AG10803 (cell line): ENCODE results near the gene MAP6D1.

ENCODE experiments used
- DNase-seq: peaks from one replicate; pipeline ENCODE4 v3.0.0; 2010; ENCODE audit warnings: low read depth
- H3K4me3 ChIP-seq: 2 replicates; pipeline ENCODE4 v1.5.1; 2011; ENCODE audit warnings: mild to moderate bottlenecking, low read length, control low read depth
- TF ChIP-seq, protein P1 (sequence below): conservative IDR thresholded peaks from 2 replicates; pipeline ENCODE4 v1.5.1; 2011; ENCODE audit warnings: mild to moderate bottlenecking, low read length, control low read depth, inconsistent platforms

MAP6D1 gene

DNA sequence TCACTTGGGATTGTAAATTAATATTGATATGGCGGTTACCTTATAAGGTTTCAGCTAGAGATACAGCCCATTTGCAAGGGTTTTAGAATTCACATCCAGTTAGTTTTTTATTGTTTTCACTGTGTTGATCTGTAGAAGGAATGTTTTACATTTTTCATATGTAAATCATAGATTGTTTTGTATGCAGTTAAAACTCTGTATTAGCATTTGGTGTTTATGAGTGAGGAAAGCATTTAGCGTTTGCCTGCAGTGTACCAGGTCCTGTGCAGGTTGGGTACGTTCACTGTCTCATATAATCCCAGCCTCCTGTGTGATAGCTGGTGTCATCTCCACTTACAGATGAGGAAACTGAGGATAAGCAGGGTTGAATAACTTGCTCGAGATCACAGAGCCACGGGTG, 23.8 kb downstream of the MAP6D1 start:
- H3K4me3 ChIP-seq = no peak overlapping the region
- no peak for DNase-seq
- TF ChIP-seq, protein P1, sequence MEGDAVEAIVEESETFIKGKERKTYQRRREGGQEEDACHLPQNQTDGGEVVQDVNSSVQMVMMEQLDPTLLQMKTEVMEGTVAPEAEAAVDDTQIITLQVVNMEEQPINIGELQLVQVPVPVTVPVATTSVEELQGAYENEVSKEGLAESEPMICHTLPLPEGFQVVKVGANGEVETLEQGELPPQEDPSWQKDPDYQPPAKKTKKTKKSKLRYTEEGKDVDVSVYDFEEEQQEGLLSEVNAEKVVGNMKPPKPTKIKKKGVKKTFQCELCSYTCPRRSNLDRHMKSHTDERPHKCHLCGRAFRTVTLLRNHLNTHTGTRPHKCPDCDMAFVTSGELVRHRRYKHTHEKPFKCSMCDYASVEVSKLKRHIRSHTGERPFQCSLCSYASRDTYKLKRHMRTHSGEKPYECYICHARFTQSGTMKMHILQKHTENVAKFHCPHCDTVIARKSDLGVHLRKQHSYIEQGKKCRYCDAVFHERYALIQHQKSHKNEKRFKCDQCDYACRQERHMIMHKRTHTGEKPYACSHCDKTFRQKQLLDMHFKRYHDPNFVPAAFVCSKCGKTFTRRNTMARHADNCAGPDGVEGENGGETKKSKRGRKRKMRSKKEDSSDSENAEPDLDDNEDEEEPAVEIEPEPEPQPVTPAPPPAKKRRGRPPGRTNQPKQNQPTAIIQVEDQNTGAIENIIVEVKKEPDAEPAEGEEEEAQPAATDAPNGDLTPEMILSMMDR = no peak

DNA sequence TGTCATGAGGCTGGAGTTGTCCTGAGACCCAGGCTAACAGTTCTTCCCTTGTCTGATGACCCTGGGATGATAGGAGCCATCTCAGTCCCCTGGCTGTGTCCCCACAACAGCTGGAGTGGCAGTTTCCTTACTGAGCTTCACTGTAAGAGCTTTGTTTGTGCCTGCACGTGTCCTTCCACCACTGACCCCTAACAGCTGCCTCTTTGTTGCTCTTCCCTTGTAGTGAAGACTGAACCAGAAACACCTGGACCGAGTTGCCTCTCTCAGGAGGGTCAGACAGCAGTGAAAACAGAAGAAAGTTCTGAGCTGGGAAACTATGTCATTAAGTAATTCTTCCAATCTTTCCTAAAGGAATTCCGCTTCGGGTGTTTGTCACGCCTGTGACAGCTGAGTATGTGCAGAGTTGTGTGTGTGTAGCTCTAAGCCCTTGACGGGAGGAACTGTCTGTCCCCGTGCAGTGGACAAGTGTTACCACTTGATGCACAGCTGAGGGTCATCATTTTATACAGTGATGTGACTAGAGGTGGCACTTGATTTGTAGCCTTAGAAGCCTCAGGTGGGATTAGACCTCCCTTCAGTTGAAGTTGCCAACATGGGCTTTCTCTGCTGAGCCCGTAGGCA, 25.0 kb downstream of the MAP6D1 start:
- no peak for DNase-seq
- no peak overlapping the region for H3K4me3 ChIP-seq
- TF ChIP-seq, protein P1 = no peak

DNA sequence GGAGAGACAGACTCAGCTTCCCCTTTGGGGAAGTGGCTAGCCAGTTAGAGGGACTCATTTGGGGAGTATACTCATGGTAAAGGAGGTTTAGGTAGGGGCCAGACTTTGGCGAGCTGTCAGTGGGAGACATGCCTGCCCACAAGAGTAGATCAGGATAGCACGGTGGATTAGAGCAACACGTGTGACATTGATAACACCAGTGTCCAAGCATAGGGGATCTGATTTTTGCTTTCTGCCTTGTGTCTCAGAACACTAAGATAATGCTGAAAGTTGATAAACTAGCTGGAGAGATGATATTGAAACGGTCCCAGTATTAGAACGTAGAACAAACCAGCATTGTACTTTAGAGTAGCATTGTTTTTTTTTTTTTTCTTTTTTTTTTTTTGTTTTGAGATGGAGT, 25.9 kb downstream of the MAP6D1 start:
- TF ChIP-seq, protein P1 = no peak

DNA sequence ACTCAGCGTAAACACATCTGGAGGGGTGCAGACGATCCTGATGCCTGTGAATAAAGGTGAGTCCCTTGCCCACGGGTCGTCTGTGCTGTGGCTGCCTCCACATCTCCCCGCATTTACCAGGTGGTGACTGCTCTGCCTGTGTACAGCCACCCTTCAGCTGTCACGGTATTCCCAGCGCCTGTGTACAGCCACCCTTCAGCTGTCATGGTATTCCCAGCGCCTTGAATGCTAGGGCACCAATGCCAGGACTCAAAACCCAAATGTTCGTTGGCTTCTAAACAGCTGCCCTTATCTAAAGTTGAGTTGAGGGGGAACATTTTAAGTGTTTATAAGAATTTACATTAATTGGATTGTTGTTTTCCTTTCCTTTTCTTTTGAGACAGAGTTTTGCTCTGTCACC, 27.4 kb downstream of the MAP6D1 start:
- no peak for DNase-seq
- TF ChIP-seq, protein P1 = no peak
- no peak overlapping the region for H3K4me3 ChIP-seq

More for the DNA sequence above, 25.9 kb downstream of the MAP6D1 start:
- DNase-seq = no peak
- no peak overlapping the region for H3K4me3 ChIP-seq

DNA sequence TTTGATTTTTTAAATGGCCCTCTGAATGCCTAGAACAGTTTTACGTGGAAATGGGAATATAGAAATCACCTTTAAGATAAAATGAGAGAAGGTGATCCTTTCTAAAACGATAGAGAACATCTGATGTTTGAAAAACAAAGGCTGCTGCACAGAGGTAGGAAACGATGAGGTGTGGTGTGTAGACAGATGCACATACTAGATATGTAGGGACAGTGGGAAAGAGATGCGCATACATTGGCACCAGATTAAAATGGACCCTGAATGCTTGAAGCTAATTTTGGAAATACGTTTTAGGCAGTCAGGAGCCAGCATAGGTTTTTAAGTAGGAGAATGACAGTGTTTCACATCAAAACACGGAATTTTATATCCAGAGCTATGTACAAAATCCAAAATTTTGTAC, 29.0 kb downstream of the MAP6D1 start:
- H3K4me3 ChIP-seq = no peak overlapping the region
- DNase-seq = no peak
- TF ChIP-seq, protein P1 = no peak

DNA sequence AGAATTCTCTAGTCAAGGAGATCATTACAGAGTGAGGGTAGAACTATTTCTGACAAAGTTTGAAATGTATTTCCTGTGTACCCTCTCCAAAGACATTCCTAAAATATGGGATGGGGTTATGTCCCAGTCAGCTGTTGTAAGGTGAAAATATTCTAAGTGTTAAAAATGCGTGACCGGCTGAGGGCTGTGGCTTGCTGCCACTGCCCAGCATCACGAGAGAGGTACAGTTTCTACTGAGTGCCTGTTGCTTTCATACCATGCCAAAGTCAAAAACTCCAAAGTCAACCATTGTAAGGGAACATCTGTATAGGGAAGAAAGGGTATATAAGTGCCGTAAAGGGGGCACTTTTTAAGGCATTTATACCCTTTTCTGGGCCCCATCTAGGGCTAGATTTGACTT, 30.9 kb downstream of the MAP6D1 start:
- DNase-seq = no peak
- H3K4me3 ChIP-seq = no peak overlapping the region
- TF ChIP-seq, protein P1 = no peak

DNA sequence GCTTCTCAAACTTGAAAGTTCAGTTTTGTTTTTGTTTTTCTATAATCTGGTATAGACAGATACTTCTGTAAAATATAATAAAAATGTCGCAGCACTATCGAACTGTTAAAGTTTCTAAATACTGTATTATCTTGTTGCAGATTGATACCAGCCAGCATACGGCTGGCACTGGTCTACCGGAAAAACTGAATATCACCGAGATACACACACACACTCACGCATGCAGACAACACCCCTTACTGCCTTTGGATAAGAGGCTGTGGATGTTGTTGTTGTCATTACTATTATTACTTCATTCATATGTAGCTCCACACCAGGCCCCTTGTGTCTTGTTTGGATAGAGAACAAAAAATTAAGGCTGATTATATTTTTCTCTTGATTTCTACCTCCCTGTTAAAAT, 32.4 kb downstream of the MAP6D1 start:
- H3K4me3 ChIP-seq = no peak overlapping the region
- DNase-seq = no peak
- TF ChIP-seq, protein P1 = no peak
